Liver (tissue), 9 donors: ENCODE data around the gene PRPSAP2. TPM values are rescaled to one million over a fixed set of nuclear protein-coding genes. Genes with fewer than 3 reads are reported as not detected.
A peak's percentile ranks its signal among the peaks of the same experiment; 100 is the strongest.

Experiments used
- DNase-seq: peaks from one replicate; pipeline ENCODE4 v3.0.0-alpha.2; 2017; ENCODE audit warnings: low spot score
- H3K27ac ChIP-seq, 2 donors: one replicate each; pipeline ENCODE4 v1.7.0; 2013; ENCODE audit warnings: inconsistent platforms in 2 of 2, low read length in 2 of 2, control low read depth in 1 of 2, low read depth in 1 of 2, mild to moderate bottlenecking in 1 of 2
- H3K27me3 ChIP-seq, 4 donors: one replicate each; pipeline versions ENCODE4 v1.6.1 to v1.7.0; 2013; ENCODE audit warnings: low read length in 3 of 4, inconsistent platforms in 1 of 4, mild to moderate bottlenecking in 1 of 4, moderate library complexity in 1 of 4; ENCODE audit not compliant: control insufficient read depth in 4 of 4, insufficient read depth in 4 of 4
- H3K36me3 ChIP-seq, 4 donors: one replicate each; pipeline versions ENCODE4 v1.6.1 to v1.7.0; 2013; ENCODE audit warnings: low read length in 3 of 4, mild to moderate bottlenecking in 3 of 4, low read depth in 1 of 4, moderate library complexity in 1 of 4; ENCODE audit not compliant: control insufficient read depth in 4 of 4, insufficient read depth in 3 of 4
- H3K4me1 ChIP-seq, 4 donors: one replicate each; pipeline versions ENCODE4 v1.6.1 to v1.7.0; 2013; ENCODE audit warnings: low read length in 3 of 4, mild to moderate bottlenecking in 3 of 4, moderate library complexity in 1 of 4; ENCODE audit not compliant: control insufficient read depth in 4 of 4, insufficient read depth in 4 of 4
- H3K4me3 ChIP-seq, 3 donors: one replicate each; pipeline versions ENCODE4 v1.6.1 to v1.7.0; 2013; ENCODE audit warnings: low read length in 3 of 3, control low read depth in 1 of 3, low read depth in 1 of 3, mild to moderate bottlenecking in 1 of 3
- H3K9ac ChIP-seq, 2 donors: one replicate each; pipeline ENCODE4 v1.7.0; 2013; ENCODE audit warnings: low read length in 2 of 2, mild to moderate bottlenecking in 2 of 2, moderate library complexity in 2 of 2, control low read depth in 1 of 2, low read depth in 1 of 2
- H3K9me3 ChIP-seq, 4 donors: one replicate each; pipeline versions ENCODE4 v1.6.1 to v1.7.0; 2013; ENCODE audit warnings: low read length in 3 of 4; ENCODE audit not compliant: control insufficient read depth in 4 of 4
- ATF3 ChIP-seq: IDR thresholded peaks from 2 replicates; pipeline ENCODE4 v1.6.1; 2016; ENCODE audit warnings: antibody characterized with exemption
- CTCF ChIP-seq: fragments of 150-350 bp; IDR thresholded peaks from 2 replicates; pipeline ENCODE4 v1.5.1; 2017; ENCODE audit warnings: improper control_type of control experiment, low read depth, low read length; ENCODE audit not compliant: missing input control
- EGR1 ChIP-seq, 2 donors: IDR thresholded peaks; 2 replicates each; pipeline ENCODE4 v1.6.1; 2016 to 2018; ENCODE audit warnings: antibody characterized with exemption in 2 of 2, low read depth in 2 of 2
- FOXA1 ChIP-seq: IDR thresholded peaks from 2 replicates; pipeline ENCODE4 v1.6.1; 2016; ENCODE audit warnings: antibody characterized with exemption
- FOXA2 ChIP-seq: IDR thresholded peaks from 2 replicates; pipeline ENCODE4 v1.6.1; 2016; ENCODE audit warnings: antibody characterized with exemption
- GABPA ChIP-seq, 2 donors: IDR thresholded peaks in 1 of 2; conservative IDR thresholded peaks in 1 of 2; 2 replicates each; pipeline ENCODE4 v1.6.1; 2016; ENCODE audit warnings: antibody characterized with exemption in 2 of 2, mild to moderate bottlenecking in 1 of 2, moderate library complexity in 1 of 2
- HNF4A ChIP-seq, 2 donors: conservative IDR thresholded peaks; 2 replicates each; pipeline ENCODE4 v1.6.1; 2016; ENCODE audit warnings: antibody characterized with exemption in 2 of 2, mild to moderate bottlenecking in 2 of 2
- HNF4G ChIP-seq: IDR thresholded peaks from 2 replicates; pipeline ENCODE4 v1.6.1; 2016; ENCODE audit warnings: antibody characterized with exemption
- JUND ChIP-seq, 2 donors: IDR thresholded peaks; 2 replicates each; pipeline ENCODE4 v1.6.1; 2016; ENCODE audit warnings: antibody characterized with exemption in 2 of 2
- MAX ChIP-seq: IDR thresholded peaks from 2 replicates; pipeline ENCODE4 v1.6.1; 2016; ENCODE audit warnings: antibody characterized with exemption
- NR2F2 ChIP-seq: IDR thresholded peaks from 2 replicates; pipeline ENCODE4 v1.6.1; 2016; ENCODE audit warnings: antibody characterized with exemption
- RAD21 ChIP-seq, 2 donors: IDR thresholded peaks; 2 replicates each; pipeline ENCODE4 v1.6.1; 2016; ENCODE audit warnings: antibody characterized with exemption in 2 of 2, mild to moderate bottlenecking in 2 of 2
- RXRA ChIP-seq, 2 donors: IDR thresholded peaks; 2 replicates each; pipeline ENCODE4 v1.6.1; 2017 to 2018; ENCODE audit warnings: antibody characterized with exemption in 2 of 2, mild to moderate bottlenecking in 1 of 2
- SP1 ChIP-seq: IDR thresholded peaks from 2 replicates; pipeline ENCODE4 v1.6.1; 2018; ENCODE audit warnings: antibody characterized with exemption, mild to moderate bottlenecking
- YY1 ChIP-seq: IDR thresholded peaks from 2 replicates; pipeline ENCODE4 v1.6.1; 2016; ENCODE audit warnings: antibody characterized with exemption, mild to moderate bottlenecking
- WGBS: extraction: QIAGEN DNeasy Blood & Tissue Kit; methylation state at CpG from one replicate; pipeline ENCODE4 v1.1.7; 2013; 5-methylcytosine and 5-hydroxymethylcytosine counted together
- polyA plus RNA-seq, 2 donors: library from polyadenylated mRNA; stranded (reverse) in 1 of 2; unstranded in 1 of 2; fragments of 200-250 nt in 1 of 2; fragments of >200 nt in 1 of 2; fragmentation: Nextera tagmentation in 1 of 2; extraction: Ambion mirVana in 1 of 2; gene quantifications; one replicate each; pipeline versions ENCODE4 v1.2.1 to v1.2.3, GENCODE V29; 2013 to 2015
- total RNA-seq, 2 donors: library from RNA; depleted of rRNA; stranded (reverse); fragments of >200 nt; gene quantifications; one replicate each; pipeline ENCODE4 v1.2.3, GENCODE V29; 2014
- donor health status: healthy.
- donor health status: healthy.
- donor health status: healthy.
- donor health status: healthy.
- donor health status: healthy.

The PRPSAP2 gene
- total and polyA plus RNA-seq, 4 donors = 10.2 to 31.4 (median 16.7) TPM

- Histone ChIP-seq H3K9me3 (no peaks in the 10 kb centered on the region), H3K9ac (no peak overlapping the region), H3K27me3 (no peaks in the 10 kb centered on the region), H3K4me3 (no peak overlapping the region), H3K4me1 (peaks cover 0 to 13% (median 5%) of the 10 kb centered on the region in 4 donors), H3K36me3 (no peaks in the 10 kb centered on the region), H3K27ac (no peak overlapping the region)
- no peak for TF ChIP-seq RAD21 (IDR thresholded peaks at IDR 0.05)
- no peak for TF ChIP-seq GABPA (IDR thresholded peaks at IDR 0.05 in 1 of 2, conservative IDR thresholded peaks at IDR 0.05 in 1 of 2)
- TF ChIP-seq FOXA1 = no peak
- no peak for TF ChIP-seq NR2F2
- no peak for TF ChIP-seq SP1
- no peak for TF ChIP-seq HNF4G
- TF ChIP-seq JUND (IDR thresholded peaks at IDR 0.05) = no peak
- no peak for TF ChIP-seq RXRA (IDR thresholded peaks at IDR 0.05)
- TF ChIP-seq EGR1 (IDR thresholded peaks at IDR 0.05; ENCODE audit: low read depth in 2 of 2) = no peak
- TF ChIP-seq ATF3 = no peak
- no peak for DNase-seq
- 93% methylated on average over 15 of the region's 15 CpGs for WGBS
These were observed 102.3 kb downstream of the PRPSAP2 start for GRCh38 chr17:18960241-18960665.

- TF ChIP-seq NR2F2 (peak; percentile 27), HNF4A (conservative IDR thresholded peaks at IDR 0.05) (no peak), MAX (no peak), RXRA (IDR thresholded peaks at IDR 0.05) (peak; percentile 46 to 82), ATF3 (no peak), JUND (IDR thresholded peaks at IDR 0.05) (no peak), RAD21 (IDR thresholded peaks at IDR 0.05) (peak; percentile 98), CTCF (peak; percentile 91), YY1 (no peak), FOXA2 (no peak)
- H3K4me3 ChIP-seq = no peak overlapping the region
- H3K27ac ChIP-seq = no peak overlapping the region
- no peaks in the 10 kb centered on the region for H3K36me3 ChIP-seq
- no peaks in the 10 kb centered on the region for H3K27me3 ChIP-seq
- DNase-seq = peak; percentile 92
- H3K9me3 ChIP-seq = no peaks in the 10 kb centered on the region
- H3K9ac ChIP-seq = no peak overlapping the region
- H3K4me1 ChIP-seq = peaks cover 0 to 13% (median 5%) of the 10 kb centered on the region in 4 donors
- 33% methylated on average over 17 of the region's 17 CpGs for WGBS
These were observed 103.0 kb downstream of the PRPSAP2 start for GRCh38 chr17:18960803-18961511.
